IPS-18a (cell line): Measurements from ENCODE around the gene NTM.

Experiments used
- H3K27ac ChIP-seq: one replicate; pipeline ENCODE4 v1.5.1; 2013; ENCODE audit warnings: low read length
- H3K27me3 ChIP-seq: one replicate; pipeline ENCODE4 v1.6.1; 2013; ENCODE audit warnings: mild to moderate bottlenecking, low read length; ENCODE audit not compliant: control insufficient read depth, insufficient read depth
- H3K36me3 ChIP-seq: one replicate; pipeline ENCODE4 v1.6.1; 2013; ENCODE audit warnings: low read depth, low read length; ENCODE audit not compliant: control insufficient read depth
- H3K4me1 ChIP-seq: one replicate; pipeline ENCODE4 v1.6.1; 2013; ENCODE audit warnings: low read depth, low read length; ENCODE audit not compliant: control insufficient read depth
- H3K4me3 ChIP-seq: one replicate; pipeline ENCODE4 v1.5.1; 2013; ENCODE audit warnings: low read length
- H3K9ac ChIP-seq: one replicate; pipeline ENCODE4 v1.6.1; 2013; ENCODE audit warnings: mild to moderate bottlenecking, low read length, moderate library complexity
- H3K9me3 ChIP-seq: one replicate; pipeline ENCODE4 v1.6.1; 2013; ENCODE audit warnings: low read depth, low read length; ENCODE audit not compliant: control insufficient read depth

Gene NTM

GRCh38 chr11:131688048-131688693, 317.8 kb downstream of the NTM start:
- peaks cover 9% of the 10 kb centered on the region for H3K4me1 ChIP-seq
- peaks cover 23% of the 10 kb centered on the region for H3K27me3 ChIP-seq
- H3K27ac ChIP-seq, result no peak overlapping the region
- no peaks in the 10 kb centered on the region for H3K9me3 ChIP-seq
- no peak overlapping the region for H3K9ac ChIP-seq
- no peaks in the 10 kb centered on the region for H3K36me3 ChIP-seq
- H3K4me3 ChIP-seq, result peak overlapping the region; percentile 51

- no peak overlapping the region for H3K9ac ChIP-seq
- H3K27ac ChIP-seq, result no peak overlapping the region
- no peaks in the 10 kb centered on the region for H3K36me3 ChIP-seq
- peaks cover 9% of the 10 kb centered on the region for H3K4me1 ChIP-seq
- peaks cover 34% of the 10 kb centered on the region for H3K27me3 ChIP-seq
- H3K4me3 ChIP-seq, result no peak overlapping the region
- H3K9me3 ChIP-seq, result no peaks in the 10 kb centered on the region
These were observed 318.9 kb downstream of the NTM start for GRCh38 chr11:131689049-131689925.

GRCh38 chr11:131690362-131690761, 319.9 kb downstream of the NTM start:
- H3K9ac ChIP-seq, result no peak overlapping the region
- H3K9me3 ChIP-seq, result no peaks in the 10 kb centered on the region
- peaks cover 9% of the 10 kb centered on the region for H3K4me1 ChIP-seq
- no peak overlapping the region for H3K27ac ChIP-seq
- H3K27me3 ChIP-seq, result peaks cover 43% of the 10 kb centered on the region
- no peak overlapping the region for H3K4me3 ChIP-seq
- H3K36me3 ChIP-seq, result no peaks in the 10 kb centered on the region

- Histone ChIP-seq H3K36me3 (no peaks in the 10 kb centered on the region), H3K27me3 (peaks cover 47% of the 10 kb centered on the region), H3K27ac (no peak overlapping the region), H3K4me1 (peaks cover 9% of the 10 kb centered on the region), H3K9me3 (no peaks in the 10 kb centered on the region), H3K9ac (no peak overlapping the region), H3K4me3 (no peak overlapping the region)
These were observed 320.4 kb downstream of the NTM start for GRCh38 chr11:131690776-131691175.

- Histone ChIP-seq H3K9me3 (no peaks in the 10 kb centered on the region), H3K4me3 (no peak overlapping the region), H3K27ac (no peak overlapping the region), H3K4me1 (peaks cover 9% of the 10 kb centered on the region), H3K36me3 (no peaks in the 10 kb centered on the region), H3K27me3 (peaks cover 53% of the 10 kb centered on the region), H3K9ac (no peak overlapping the region)
These were observed 321.0 kb downstream of the NTM start for GRCh38 chr11:131691181-131692041.

GRCh38 chr11:131692151-131692550, 321.7 kb downstream of the NTM start:
- no peak overlapping the region for H3K9ac ChIP-seq
- H3K27me3 ChIP-seq, result peaks cover 53% of the 10 kb centered on the region
- H3K36me3 ChIP-seq, result no peaks in the 10 kb centered on the region
- H3K9me3 ChIP-seq, result no peaks in the 10 kb centered on the region
- no peak overlapping the region for H3K4me3 ChIP-seq
- H3K4me1 ChIP-seq, result peaks cover 9% of the 10 kb centered on the region
- H3K27ac ChIP-seq, result no peak overlapping the region

GRCh38 chr11:131692961-131693360, 322.5 kb downstream of the NTM start:
- H3K4me3 ChIP-seq, result no peak overlapping the region
- no peak overlapping the region for H3K27ac ChIP-seq
- no peak overlapping the region for H3K9ac ChIP-seq
- H3K36me3 ChIP-seq, result no peaks in the 10 kb centered on the region
- H3K4me1 ChIP-seq, result peaks cover 9% of the 10 kb centered on the region
- no peaks in the 10 kb centered on the region for H3K9me3 ChIP-seq
- H3K27me3 ChIP-seq, result peaks cover 53% of the 10 kb centered on the region

GRCh38 chr11:131693756-131694155, 323.3 kb downstream of the NTM start:
- peaks cover 47% of the 10 kb centered on the region for H3K27me3 ChIP-seq
- no peak overlapping the region for H3K9ac ChIP-seq
- H3K4me1 ChIP-seq, result peaks cover 3% of the 10 kb centered on the region
- no peaks in the 10 kb centered on the region for H3K36me3 ChIP-seq
- H3K4me3 ChIP-seq, result no peak overlapping the region
- H3K9me3 ChIP-seq, result no peaks in the 10 kb centered on the region
- H3K27ac ChIP-seq, result no peak overlapping the region

- Histone ChIP-seq H3K4me3 (peak overlapping the region; percentile 10), H3K36me3 (no peaks in the 10 kb centered on the region), H3K9me3 (no peaks in the 10 kb centered on the region), H3K27ac (no peak overlapping the region), H3K9ac (no peak overlapping the region), H3K4me1 (peaks cover 3% of the 10 kb centered on the region), H3K27me3 (peaks cover 46% of the 10 kb centered on the region)
These were observed 324.4 kb downstream of the NTM start for GRCh38 chr11:131694526-131695424.

- H3K4me1 ChIP-seq, result peaks cover 3% of the 10 kb centered on the region
- peaks cover 46% of the 10 kb centered on the region for H3K27me3 ChIP-seq
- H3K27ac ChIP-seq, result no peak overlapping the region
- H3K4me3 ChIP-seq, result no peak overlapping the region
- H3K36me3 ChIP-seq, result no peaks in the 10 kb centered on the region
- H3K9ac ChIP-seq, result no peak overlapping the region
- H3K9me3 ChIP-seq, result no peaks in the 10 kb centered on the region
These were observed 325.5 kb downstream of the NTM start for GRCh38 chr11:131695889-131696429.
